ENCODE results near the gene FXYD5.

DNA sequence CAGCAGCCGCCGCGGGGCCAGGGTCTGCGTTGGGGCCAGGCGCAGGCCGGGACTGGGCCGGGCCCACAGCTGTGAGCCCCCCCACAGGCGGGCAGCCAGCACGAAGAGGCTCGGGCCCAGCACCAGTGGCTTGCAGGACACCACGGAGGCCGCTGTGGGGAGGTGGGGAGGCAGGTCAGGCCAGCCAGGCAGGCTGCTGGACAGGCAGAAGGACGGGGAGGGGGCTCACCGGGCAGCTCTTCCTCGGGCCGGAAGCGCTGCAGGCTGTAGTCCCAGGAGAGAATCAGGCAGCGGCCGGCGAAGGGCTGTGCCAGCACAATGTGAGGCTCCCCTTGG lies 27.9 kb upstream of the FXYD5 start:
- TF ChIP-seq, protein P1, sequence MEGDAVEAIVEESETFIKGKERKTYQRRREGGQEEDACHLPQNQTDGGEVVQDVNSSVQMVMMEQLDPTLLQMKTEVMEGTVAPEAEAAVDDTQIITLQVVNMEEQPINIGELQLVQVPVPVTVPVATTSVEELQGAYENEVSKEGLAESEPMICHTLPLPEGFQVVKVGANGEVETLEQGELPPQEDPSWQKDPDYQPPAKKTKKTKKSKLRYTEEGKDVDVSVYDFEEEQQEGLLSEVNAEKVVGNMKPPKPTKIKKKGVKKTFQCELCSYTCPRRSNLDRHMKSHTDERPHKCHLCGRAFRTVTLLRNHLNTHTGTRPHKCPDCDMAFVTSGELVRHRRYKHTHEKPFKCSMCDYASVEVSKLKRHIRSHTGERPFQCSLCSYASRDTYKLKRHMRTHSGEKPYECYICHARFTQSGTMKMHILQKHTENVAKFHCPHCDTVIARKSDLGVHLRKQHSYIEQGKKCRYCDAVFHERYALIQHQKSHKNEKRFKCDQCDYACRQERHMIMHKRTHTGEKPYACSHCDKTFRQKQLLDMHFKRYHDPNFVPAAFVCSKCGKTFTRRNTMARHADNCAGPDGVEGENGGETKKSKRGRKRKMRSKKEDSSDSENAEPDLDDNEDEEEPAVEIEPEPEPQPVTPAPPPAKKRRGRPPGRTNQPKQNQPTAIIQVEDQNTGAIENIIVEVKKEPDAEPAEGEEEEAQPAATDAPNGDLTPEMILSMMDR (IDR thresholded peaks at IDR 0.05), result no peak
- no peak for TF ChIP-seq POLR2A (IDR thresholded peaks at IDR 0.05)

Measured in Peyer's patch (tissue), 4 donors.